GM18507 (cell line): ENCODE results near the gene ANAPC5.
"Not testable (repeated sequence)": the region's sequence is repeated elsewhere in the genome, so short reads cannot be mapped to it uniquely, and the experiment has no call there.

Experiments
- DNase-seq: peaks from one replicate; pipeline ENCODE4 v3.0.0; 2011; ENCODE audit warnings: low read depth; ENCODE audit not compliant: insufficient read length; ENCODE audit errors: extremely low spot score
- FAIRE-seq: peaks from 2 replicates; lab custom pipeline; 2011; peaks lifted over from hg19 to GRCh38; lab: Jason Lieb, UNC

Gene ANAPC5

GRCh38 chr12:121351820-121352681 lies at the start of gene ANAPC5:
TSS of gene ANAPC5 (minus strand) at chr12:121352411. CDS start at chr12:121352340, 71 bp downstream.
- DNase-seq (peak; percentile 93), FAIRE-seq (peak; percentile 95)

- FAIRE-seq (peak; percentile 91), DNase-seq (no peak)
These were observed 48.3 kb upstream of the ANAPC5 start for GRCh38 chr12:121400332-121401139.

GRCh38 chr12:121399391-121400331 lies 47.5 kb upstream of the ANAPC5 start, which contains the start of gene RNF34:
TSS of gene RNF34 (plus strand) at chr12:121400118. CDS start at chr12:121400213, 95 bp downstream.
- peak; percentile 98 for FAIRE-seq
- DNase-seq, result peak; percentile 92

GRCh38 chr12:121398355-121398754 lies 46.1 kb upstream of the ANAPC5 start:
- DNase-seq (no peak), FAIRE-seq (no peak)

GRCh38 chr12:121397521-121397920 lies 45.3 kb upstream of the ANAPC5 start:
- DNase-seq (no peak), FAIRE-seq (no peak)

GRCh38 chr12:121392325-121392716 lies 40.1 kb upstream of the ANAPC5 start:
- FAIRE-seq, result no peak
- DNase-seq, result no peak

GRCh38 chr12:121391619-121392324 lies 39.6 kb upstream of the ANAPC5 start:
- DNase-seq, result peak; percentile 8

GRCh38 chr12:121390856-121391255 lies 38.6 kb upstream of the ANAPC5 start:
- DNase-seq, result no peak
- no peak for FAIRE-seq

More at GRCh38 chr12:121391619-121392324, 39.6 kb upstream of the ANAPC5 start:
- peak; percentile 79 for FAIRE-seq

- FAIRE-seq (no peak), DNase-seq (no peak)
These were observed 36.3 kb upstream of the ANAPC5 start for GRCh38 chr12:121388421-121388981.

GRCh38 chr12:121384891-121385290 lies 32.7 kb upstream of the ANAPC5 start:
- not testable (repeated sequence) for DNase-seq, FAIRE-seq

GRCh38 chr12:121383601-121384021 lies 31.4 kb upstream of the ANAPC5 start:
- no peak for DNase-seq
- FAIRE-seq, result no peak

- no peak for DNase-seq
- FAIRE-seq, result no peak
These were observed 27.7 kb upstream of the ANAPC5 start for GRCh38 chr12:121379945-121380344.

- no peak for DNase-seq
- FAIRE-seq, result no peak
These were observed 26.5 kb upstream of the ANAPC5 start for GRCh38 chr12:121378736-121379135.

GRCh38 chr12:121376754-121377697 lies 24.8 kb upstream of the ANAPC5 start:
- FAIRE-seq, result no peak

GRCh38 chr12:121374945-121375584 lies 22.9 kb upstream of the ANAPC5 start:
- DNase-seq, FAIRE-seq: not testable (repeated sequence)

More at GRCh38 chr12:121376754-121377697, 24.8 kb upstream of the ANAPC5 start:
- no peak for DNase-seq

GRCh38 chr12:121374336-121374735 lies 22.1 kb upstream of the ANAPC5 start:
- not testable (repeated sequence) for FAIRE-seq, DNase-seq

GRCh38 chr12:121373755-121374154 lies 21.5 kb upstream of the ANAPC5 start:
- no peak for FAIRE-seq

More at GRCh38 chr12:121373755-121374154, 21.5 kb upstream of the ANAPC5 start:
- DNase-seq, result no peak
